ENCODE results near the gene MRPL20.
A peak's percentile ranks its signal among the peaks of the same experiment; 100 is the strongest.
"Not testable (repeated sequence)": the region's sequence is repeated elsewhere in the genome, so short reads cannot be mapped to it uniquely, and the experiment has no call there.

Gene MRPL20

GRCh38 chr1:1425753-1426495 is 18.8 kb upstream of the MRPL20 start:
- no peak for DNase-seq

DNA sequence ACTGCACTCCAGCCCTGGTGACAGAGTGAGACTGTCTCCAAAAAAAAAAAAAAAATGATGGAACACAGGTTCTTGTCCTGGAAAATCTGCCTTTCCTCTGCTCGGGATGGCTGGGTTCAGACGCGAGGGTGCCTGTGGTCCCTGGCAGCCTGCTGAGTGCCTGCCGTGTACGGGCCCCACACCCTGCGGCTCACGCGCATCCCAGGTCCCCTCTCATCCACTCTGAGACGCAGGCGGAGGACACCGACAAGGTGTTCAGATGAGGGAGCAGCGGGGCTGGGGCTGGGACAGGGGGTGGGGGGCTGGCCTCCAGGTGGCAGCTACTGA is 18.3 kb upstream of the MRPL20 start:
- no peak for DNase-seq

DNA sequence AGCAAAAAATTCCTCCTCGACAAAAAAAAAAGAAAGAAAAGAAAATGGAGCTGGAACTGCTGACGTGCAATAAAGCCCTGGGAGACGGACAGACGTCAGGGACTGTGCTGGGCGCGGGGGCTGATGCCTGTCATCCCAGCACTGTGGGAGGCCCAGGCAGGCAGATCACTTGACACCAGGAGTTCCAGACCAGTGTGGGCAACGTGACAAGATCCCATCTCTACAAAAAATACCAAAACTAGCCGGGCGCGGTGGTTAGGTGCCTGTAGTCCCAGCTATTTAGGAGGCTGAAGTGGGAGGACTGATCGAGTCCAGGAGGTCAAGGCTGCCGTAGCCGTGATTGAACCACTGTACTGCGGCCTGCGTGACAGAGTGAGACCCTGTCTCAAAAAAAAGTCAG is 17.6 kb upstream of the MRPL20 start:
- DNase-seq, result no peak

DNA sequence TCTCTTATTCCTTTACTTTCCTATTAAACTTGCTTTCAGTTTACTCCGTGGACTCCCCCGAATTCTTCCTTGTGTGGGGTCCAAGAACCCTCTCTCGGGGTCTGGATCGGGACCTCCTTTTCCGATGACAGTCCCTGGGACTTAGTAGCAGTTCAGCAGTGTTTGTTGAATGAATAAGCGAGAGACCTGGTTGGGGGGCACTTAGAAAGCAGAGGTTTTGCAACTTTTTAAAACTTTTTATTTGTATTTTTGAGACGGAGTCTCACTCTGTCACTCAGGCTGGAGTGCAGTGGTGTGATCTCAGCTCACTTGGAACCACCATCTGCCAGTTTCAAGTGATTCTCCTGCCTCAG is 16.1 kb upstream of the MRPL20 start:
- no peak for DNase-seq

- no peak for DNase-seq
Observed at GRCh38 chr1:1422465-1423244, 15.6 kb upstream of the MRPL20 start.

DNA sequence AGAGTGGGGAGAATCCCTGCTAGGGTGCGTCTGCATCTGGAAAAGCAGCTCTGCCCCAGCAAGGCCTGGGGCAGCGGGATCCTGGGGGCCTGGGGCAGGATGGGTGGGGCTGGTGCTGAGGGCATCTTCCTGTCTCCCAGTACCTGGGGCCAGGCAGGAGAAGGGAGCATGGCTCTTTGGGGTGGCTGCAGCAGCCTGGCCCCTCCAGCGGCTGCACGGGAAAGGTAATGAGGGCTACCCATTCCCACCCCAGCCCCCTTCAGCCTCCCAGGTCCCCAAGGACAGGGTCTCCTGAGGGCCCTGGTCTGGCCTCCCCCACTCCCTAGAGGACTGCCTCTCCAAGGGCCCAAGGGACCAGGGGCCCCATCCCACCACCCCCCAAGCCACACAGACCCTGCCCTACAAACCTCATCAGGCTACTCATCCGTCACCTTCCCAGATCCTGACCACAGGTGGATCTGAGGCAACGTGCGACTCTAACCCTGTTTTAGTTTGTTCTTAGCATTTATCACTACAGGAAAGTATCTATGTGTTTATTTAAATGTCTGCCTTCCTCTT is 14.9 kb upstream of the MRPL20 start:
- DNase-seq, result no peak

DNA sequence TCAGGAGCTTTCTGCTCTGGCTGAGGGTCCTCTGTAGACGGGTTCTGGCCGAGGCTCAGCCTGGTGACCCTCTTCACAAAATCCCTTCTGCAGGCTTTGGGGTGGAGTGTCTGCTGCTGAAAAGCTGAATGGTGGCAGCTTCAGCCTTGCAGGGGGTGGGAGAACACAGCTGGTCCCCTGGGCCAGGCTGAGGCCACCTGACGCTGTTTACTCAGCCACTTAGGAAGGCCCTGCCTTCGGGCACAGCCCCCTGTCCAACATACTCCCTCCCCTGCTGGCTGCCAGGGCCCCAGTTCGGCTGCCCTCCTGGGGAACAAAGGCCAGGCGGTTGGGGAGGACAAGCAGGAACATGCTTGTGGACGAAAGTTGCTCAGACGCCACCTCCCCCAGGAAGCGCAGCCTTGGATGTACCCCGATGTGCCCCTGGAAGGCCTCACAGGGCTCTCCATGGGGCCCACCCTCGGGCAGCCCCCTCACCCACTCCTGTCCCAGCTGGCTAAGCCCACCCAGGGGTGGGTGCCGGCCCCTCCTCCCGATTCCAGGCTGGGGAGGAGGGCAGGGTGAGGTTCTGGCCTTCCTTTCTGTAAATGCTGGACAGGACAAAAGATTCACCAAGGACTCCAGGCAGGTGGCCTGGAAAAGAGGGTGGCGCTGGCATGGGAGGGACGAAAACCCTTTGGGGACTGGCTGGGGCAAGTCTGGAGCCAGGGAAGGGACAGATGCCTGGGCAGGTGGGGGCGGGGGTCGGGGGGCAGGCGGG is 14.2 kb upstream of the MRPL20 start, which contains the start of gene ANKRD65:
Gene ANKRD65 (minus strand): TSS at position 130 of the 760 bp plus-strand sequence. CDS start 271 bp downstream, outside the sequence.
- no peak for DNase-seq

GRCh38 chr1:1420654-1421141 is 13.6 kb upstream of the MRPL20 start:
- DNase-seq, result no peak

- DNase-seq, result no peak
Observed at GRCh38 chr1:1419813-1420653, 12.9 kb upstream of the MRPL20 start.

- DNase-seq, result no peak
Observed at GRCh38 chr1:1419363-1419812, 12.3 kb upstream of the MRPL20 start.

GRCh38 chr1:1418464-1419362 is 11.6 kb upstream of the MRPL20 start:
- DNase-seq, result no peak

GRCh38 chr1:1417825-1418463 is 10.9 kb upstream of the MRPL20 start:
- peak; percentile 60 for DNase-seq

DNA sequence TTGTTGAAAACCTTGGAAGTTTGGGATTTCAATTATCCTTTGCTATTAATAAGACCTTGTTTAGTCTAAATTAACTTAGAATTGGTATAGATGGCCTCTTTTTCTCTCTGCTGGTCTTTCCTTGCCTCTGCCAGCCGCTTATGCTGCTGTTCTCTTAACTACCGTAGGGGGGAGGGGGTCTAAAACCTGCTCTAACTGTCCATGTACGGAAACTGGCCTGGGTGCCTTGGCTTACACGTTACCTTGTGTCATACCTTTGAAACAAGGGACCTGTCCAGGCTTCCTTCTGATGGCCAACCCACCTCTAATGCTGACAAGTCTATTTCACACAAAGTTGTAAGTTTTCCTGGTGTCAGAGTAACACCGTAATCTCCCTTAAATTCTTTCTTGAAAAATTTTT is 10.3 kb upstream of the MRPL20 start:
- DNase-seq, result not testable (repeated sequence)

- no peak for DNase-seq
Observed at GRCh38 chr1:1415751-1416150, 8.7 kb upstream of the MRPL20 start.

- DNase-seq, result not testable (repeated sequence)
Observed at GRCh38 chr1:1412311-1412902, 5.3 kb upstream of the MRPL20 start.

GRCh38 chr1:1411626-1412025 is 4.5 kb upstream of the MRPL20 start:
- DNase-seq, result no peak

DNA sequence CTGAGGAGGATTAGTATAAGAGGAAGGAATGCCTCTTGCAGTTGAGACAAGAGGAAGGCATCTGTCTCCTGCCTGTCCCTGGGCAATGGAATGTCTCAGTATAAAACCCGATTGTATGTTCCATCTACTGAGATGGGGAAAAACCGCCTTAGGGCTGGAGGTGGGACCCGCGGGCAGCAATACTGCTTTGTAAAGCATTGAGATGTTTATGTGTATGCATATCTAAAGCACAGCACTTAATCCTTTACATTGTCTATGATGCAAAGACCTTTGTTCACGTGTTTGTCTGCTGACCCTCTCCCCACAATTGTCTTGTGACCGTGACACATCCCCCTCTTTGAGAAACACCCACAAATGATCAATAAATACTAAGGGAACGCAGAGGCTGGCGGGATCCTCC is 3.1 kb upstream of the MRPL20 start:
- not testable (repeated sequence) for DNase-seq

DNA sequence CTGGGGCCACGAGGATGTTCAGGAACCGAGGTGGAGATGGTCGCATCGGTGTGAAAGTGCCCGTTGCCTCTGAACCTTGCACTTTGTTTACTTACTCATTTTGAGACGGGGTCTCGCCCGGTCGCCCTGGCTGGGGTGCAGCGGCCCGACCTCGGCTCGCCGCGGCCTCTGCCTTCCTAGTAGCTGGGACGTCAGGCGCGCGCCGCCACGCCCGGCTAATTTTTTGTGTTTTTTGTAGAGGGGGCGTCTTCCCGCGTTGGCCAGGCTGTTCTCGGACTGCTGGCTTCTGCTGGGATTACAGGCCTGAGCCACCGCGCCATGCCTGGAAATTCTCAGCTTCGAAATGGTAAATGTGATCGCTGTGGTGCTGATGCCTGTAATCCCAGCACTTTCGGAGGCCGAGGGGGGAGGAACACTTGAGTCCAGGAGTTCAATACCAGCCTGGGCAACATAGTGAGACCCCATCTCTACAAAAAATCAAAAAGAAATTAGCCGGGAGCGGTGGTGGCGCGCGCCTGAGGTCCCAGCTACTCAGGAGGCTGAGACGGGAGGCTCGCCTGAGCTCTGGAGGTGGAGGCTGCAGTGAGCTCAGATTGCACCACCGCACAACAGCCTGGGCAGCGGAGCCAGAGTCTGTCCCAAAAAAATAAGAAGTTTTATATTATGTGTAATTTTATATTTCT is 684 bp upstream of the MRPL20 start:
- DNase-seq, result no peak

- DNase-seq, result no peak
Observed at GRCh38 chr1:1406101-1406820, 832 bp downstream of the MRPL20 start.

Data from activated CD4-positive, alpha-beta T cell treated with anti-CD3 and anti-CD28 coated beads, Interleukin-2, Interleukin-6, amounts not matched to agents 100 ng/mL and 50 ng/mL, durations not matched to agents 16 hours and 8 hours (primary cell).